Right lobe of liver (tissue), 4 donors: Measurements from ENCODE around the gene ACOX2.
A peak's percentile ranks its signal among the peaks of the same experiment; 100 is the strongest.

Source experiments
- POLR2A ChIP-seq: fragments of 450-650 bp; IDR thresholded peaks from one replicate; pipeline ENCODE4 v1.6.1; 2017; ENCODE audit warnings: antibody characterized with exemption, mild to moderate bottlenecking
- TF ChIP-seq, protein P1 (sequence below), 4 donors: fragments of 200-600 bp in 3 of 4; fragments of 450-650 bp in 1 of 4; IDR thresholded peaks; one replicate each; pipeline versions ENCODE4 v1.5.1 to v1.8.0; 2016 to 2022; ENCODE audit warnings: antibody characterized with exemption in 4 of 4, mild to moderate bottlenecking in 2 of 4
- donor health status: DM: no; HTN: no; CAD: no.
- donor health status: DM: no; HTN: no; CAD: no.
- donor health status: DM: no; HTN: yes; CAD: no.

DNA sequence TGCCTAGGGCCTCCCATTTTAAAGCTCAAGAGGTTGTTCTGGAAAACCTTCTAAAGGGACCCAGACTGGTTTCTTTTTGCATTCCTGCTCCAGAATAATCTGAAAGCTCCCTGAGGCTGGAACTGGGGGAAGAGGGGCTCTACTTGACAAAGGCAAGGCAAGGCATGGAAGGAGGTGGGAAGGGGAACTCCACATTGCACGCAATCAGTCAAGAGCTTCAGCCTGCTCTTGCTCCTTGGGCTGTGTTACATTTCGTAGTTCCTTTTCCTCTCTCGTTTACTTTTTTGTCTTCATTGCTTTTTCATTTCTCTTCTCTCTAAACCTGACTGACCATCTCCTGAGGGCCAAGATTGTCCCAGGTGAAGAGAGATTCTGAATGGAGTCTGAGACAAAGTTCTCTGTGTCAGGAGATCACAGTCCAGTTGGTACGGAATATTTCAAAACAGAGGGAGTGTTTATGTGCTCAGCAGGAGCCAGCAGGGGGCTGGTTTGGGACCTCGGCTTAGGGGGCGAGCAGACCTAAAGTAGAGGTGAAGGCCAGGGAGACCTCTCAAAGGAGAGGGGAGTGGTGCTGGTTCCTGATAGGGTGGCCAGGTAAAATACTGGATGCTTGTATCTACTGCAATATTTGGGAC is 51.1 kb downstream of the ACOX2 start:
- TF ChIP-seq, protein P1, sequence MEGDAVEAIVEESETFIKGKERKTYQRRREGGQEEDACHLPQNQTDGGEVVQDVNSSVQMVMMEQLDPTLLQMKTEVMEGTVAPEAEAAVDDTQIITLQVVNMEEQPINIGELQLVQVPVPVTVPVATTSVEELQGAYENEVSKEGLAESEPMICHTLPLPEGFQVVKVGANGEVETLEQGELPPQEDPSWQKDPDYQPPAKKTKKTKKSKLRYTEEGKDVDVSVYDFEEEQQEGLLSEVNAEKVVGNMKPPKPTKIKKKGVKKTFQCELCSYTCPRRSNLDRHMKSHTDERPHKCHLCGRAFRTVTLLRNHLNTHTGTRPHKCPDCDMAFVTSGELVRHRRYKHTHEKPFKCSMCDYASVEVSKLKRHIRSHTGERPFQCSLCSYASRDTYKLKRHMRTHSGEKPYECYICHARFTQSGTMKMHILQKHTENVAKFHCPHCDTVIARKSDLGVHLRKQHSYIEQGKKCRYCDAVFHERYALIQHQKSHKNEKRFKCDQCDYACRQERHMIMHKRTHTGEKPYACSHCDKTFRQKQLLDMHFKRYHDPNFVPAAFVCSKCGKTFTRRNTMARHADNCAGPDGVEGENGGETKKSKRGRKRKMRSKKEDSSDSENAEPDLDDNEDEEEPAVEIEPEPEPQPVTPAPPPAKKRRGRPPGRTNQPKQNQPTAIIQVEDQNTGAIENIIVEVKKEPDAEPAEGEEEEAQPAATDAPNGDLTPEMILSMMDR (IDR thresholded peaks at IDR 0.05), result peak in 1 of 4 donors; percentile 9
- TF ChIP-seq POLR2A, result no peak
